GM21526 (cell line): Measurements from ENCODE around the gene APBB2.

Experiments
- ATAC-seq: cut with Tn5 transposase; IDR thresholded peaks from one replicate; pipeline ENCODE4 v1.9.1; 2021; ENCODE audit warnings: moderate library complexity; ENCODE audit not compliant: unreplicated experiment, low FRiP score

APBB2 gene

GRCh38 chr4:41142376-41143310, 71.7 kb downstream of the APBB2 start:
- ATAC-seq: no peak

GRCh38 chr4:41141900-41142299, 72.4 kb downstream of the APBB2 start:
- no peak for ATAC-seq

- no peak for ATAC-seq
These were observed 73.9 kb downstream of the APBB2 start for GRCh38 chr4:41140410-41140809.

- ATAC-seq: no peak
These were observed 76.5 kb downstream of the APBB2 start for GRCh38 chr4:41137879-41138278.

GRCh38 chr4:41136456-41136855, 77.9 kb downstream of the APBB2 start:
- no peak for ATAC-seq

GRCh38 chr4:41135801-41136200, 78.5 kb downstream of the APBB2 start:
- ATAC-seq: no peak

GRCh38 chr4:41134581-41134980, 79.8 kb downstream of the APBB2 start:
- ATAC-seq: no peak

GRCh38 chr4:41133454-41134018, 80.8 kb downstream of the APBB2 start:
- no peak for ATAC-seq

- no peak for ATAC-seq
These were observed 82.2 kb downstream of the APBB2 start for GRCh38 chr4:41132055-41132683.

GRCh38 chr4:41129936-41130440, 84.4 kb downstream of the APBB2 start:
- ATAC-seq: no peak

- ATAC-seq: no peak
These were observed 85.1 kb downstream of the APBB2 start for GRCh38 chr4:41129128-41129754.

- no peak for ATAC-seq
These were observed 88.6 kb downstream of the APBB2 start for GRCh38 chr4:41125558-41126311.

GRCh38 chr4:41124916-41125548, 89.3 kb downstream of the APBB2 start:
- ATAC-seq: no peak

GRCh38 chr4:41122775-41123174, 91.6 kb downstream of the APBB2 start:
- ATAC-seq: no peak

- ATAC-seq: no peak
These were observed 92.0 kb downstream of the APBB2 start for GRCh38 chr4:41122309-41122708.

- ATAC-seq: no peak
These were observed 92.4 kb downstream of the APBB2 start for GRCh38 chr4:41121906-41122305.

GRCh38 chr4:41120297-41121217, 93.8 kb downstream of the APBB2 start:
- ATAC-seq: no peak

- no peak for ATAC-seq
These were observed 94.5 kb downstream of the APBB2 start for GRCh38 chr4:41119867-41120295.

GRCh38 chr4:41111791-41112190, 102.6 kb downstream of the APBB2 start:
- no peak for ATAC-seq
